Spleen (tissue), 7 donors: ENCODE measurements around the gene DNASE1.

Experiments used
- CTCF ChIP-seq, 11 experiments: fragments of 200-600 bp in 7 of 11; fragments of 450-650 bp in 4 of 11; sonication (generic) in 4 of 11; IDR thresholded peaks in 8 of 11; conservative IDR thresholded peaks in 3 of 11; 1 replicate in 7 of 11; 2 replicates in 4 of 11; pipeline versions ENCODE4 v1.4.0 to v1.8.0; 2016 to 2021; ENCODE audit warnings: antibody characterized with exemption in 11 of 11, inconsistent platforms in 4 of 11, mild to moderate bottlenecking in 1 of 11
- POLR2A ChIP-seq, 3 donors: fragments of 450-650 bp; IDR thresholded peaks; one replicate each; pipeline ENCODE4 v1.5.1; 2017; ENCODE audit warnings: antibody characterized with exemption in 3 of 3, mild to moderate bottlenecking in 1 of 3
- POLR2AphosphoS5 ChIP-seq, 3 donors: sonication (generic); formaldehyde crosslinking; IDR thresholded peaks; one replicate each; pipeline ENCODE4 v1.5.1; 2017; ENCODE audit warnings: antibody characterized with exemption in 3 of 3
- donor health status: DM: no; HTN: no; CAD: no; lungs with moderate emphysema.
- donor health status: DM: no; HTN: no; CAD: no.
- donor health status: DM: no; HTN: no; CAD: no.

DNA sequence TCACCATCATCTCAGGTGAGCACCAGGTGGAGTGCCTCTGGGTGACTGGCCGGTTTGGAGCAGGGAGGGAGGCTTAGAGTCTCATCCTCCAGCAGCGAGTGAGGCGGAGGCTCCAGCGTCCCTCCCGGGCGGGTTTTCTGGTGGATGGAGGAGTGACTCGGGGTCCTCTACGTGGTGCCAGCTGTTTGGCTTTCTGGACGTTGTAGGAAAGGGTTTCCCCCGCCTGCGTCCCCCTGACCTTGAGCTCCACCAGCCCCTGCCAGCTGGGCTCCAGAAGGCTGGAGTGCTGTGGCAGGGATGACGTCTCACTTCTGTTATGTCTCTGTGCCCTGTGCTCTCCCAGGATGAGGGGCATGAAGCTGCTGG, 522 bp downstream of the DNASE1 start:
- no peak for TF ChIP-seq CTCF (IDR thresholded peaks at IDR 0.05 in 8 of 11, conservative IDR thresholded peaks at IDR 0.05 in 3 of 11)
- no peak for TF ChIP-seq POLR2A (IDR thresholded peaks at IDR 0.05)
- TF ChIP-seq POLR2AphosphoS5 (IDR thresholded peaks at IDR 0.05): no peak
